C4-2B (cell line): ENCODE results near the gene TRIP4.

Experiments used
- ZFX ChIP-seq: fragments of 450-650 bp; IDR thresholded peaks from 2 replicates; pipeline ENCODE4 v1.6.1; 2017
- TF ChIP-seq, protein P1 (sequence below): fragments of 450-650 bp; conservative IDR thresholded peaks from 2 replicates; pipeline ENCODE4 v1.5.1; 2017; ENCODE audit warnings: mild to moderate bottlenecking

DNA sequence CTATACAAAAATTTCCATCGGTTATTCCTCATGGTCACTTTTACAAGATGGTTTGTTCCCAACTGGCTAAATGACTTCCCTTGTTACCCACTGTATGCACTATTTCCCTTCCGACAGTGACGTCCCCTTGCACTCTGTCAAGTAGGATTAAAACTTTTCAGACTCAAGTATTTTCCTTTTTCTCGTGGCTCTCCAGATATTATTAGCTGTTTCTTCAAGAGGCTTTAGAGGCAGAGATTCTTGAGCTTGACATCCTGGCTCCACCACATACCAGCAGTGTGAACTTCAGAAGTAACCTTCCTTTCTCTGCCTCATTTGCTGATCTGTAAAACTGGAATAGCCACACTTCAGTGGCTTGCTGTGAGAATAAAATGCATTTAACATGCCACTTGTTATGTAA is 45.7 kb upstream of the TRIP4 start:
- TF ChIP-seq, protein P1, sequence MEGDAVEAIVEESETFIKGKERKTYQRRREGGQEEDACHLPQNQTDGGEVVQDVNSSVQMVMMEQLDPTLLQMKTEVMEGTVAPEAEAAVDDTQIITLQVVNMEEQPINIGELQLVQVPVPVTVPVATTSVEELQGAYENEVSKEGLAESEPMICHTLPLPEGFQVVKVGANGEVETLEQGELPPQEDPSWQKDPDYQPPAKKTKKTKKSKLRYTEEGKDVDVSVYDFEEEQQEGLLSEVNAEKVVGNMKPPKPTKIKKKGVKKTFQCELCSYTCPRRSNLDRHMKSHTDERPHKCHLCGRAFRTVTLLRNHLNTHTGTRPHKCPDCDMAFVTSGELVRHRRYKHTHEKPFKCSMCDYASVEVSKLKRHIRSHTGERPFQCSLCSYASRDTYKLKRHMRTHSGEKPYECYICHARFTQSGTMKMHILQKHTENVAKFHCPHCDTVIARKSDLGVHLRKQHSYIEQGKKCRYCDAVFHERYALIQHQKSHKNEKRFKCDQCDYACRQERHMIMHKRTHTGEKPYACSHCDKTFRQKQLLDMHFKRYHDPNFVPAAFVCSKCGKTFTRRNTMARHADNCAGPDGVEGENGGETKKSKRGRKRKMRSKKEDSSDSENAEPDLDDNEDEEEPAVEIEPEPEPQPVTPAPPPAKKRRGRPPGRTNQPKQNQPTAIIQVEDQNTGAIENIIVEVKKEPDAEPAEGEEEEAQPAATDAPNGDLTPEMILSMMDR: no peak
- no peak for TF ChIP-seq ZFX
